Type B pancreatic cell (in vitro differentiated cells): ENCODE results near the gene ENPP1. TPM values are rescaled to one million over a fixed set of nuclear protein-coding genes. Genes with fewer than 3 reads are reported as not detected.
A peak's percentile ranks its signal among the peaks of the same experiment; 100 is the strongest.

ENCODE experiments used
- DNase-seq: peaks from one replicate; pipeline ENCODE4 v3.0.0; 2021; ENCODE audit warnings: mixed read lengths; ENCODE audit not compliant: unreplicated experiment; ENCODE audit errors: extremely low spot score
- H3K27ac Mint-ChIP-seq: 2 replicates; pipeline ENCODE4 v1.8.0; 2021; ENCODE audit warnings: mild to moderate bottlenecking, mixed read lengths
- H3K27me3 Mint-ChIP-seq: 2 replicates; pipeline ENCODE4 v1.8.0; 2021; ENCODE audit warnings: mixed read lengths
- H3K36me3 Mint-ChIP-seq: 2 replicates; pipeline ENCODE4 v1.8.0; 2021; ENCODE audit warnings: mixed read lengths
- H3K4me1 Mint-ChIP-seq: one replicate; pipeline ENCODE4 v1.8.0; 2021; ENCODE audit warnings: mixed read lengths; ENCODE audit not compliant: unreplicated experiment
- H3K4me3 Mint-ChIP-seq: 2 replicates; pipeline ENCODE4 v1.8.0; 2021; ENCODE audit warnings: mild to moderate bottlenecking, mixed read lengths
- H3K9me3 Mint-ChIP-seq: 2 replicates; pipeline ENCODE4 v1.8.0; 2021; ENCODE audit warnings: mixed read lengths
- CTCF ChIP-seq: fragments of 200-600 bp; sonication (generic); conservative IDR thresholded peaks from 2 replicates; pipeline ENCODE4 v1.5.0; 2021; ENCODE audit warnings: antibody characterized with exemption, mild to moderate bottlenecking
- total RNA-seq: library from RNA; stranded (reverse); gene quantifications from 2 replicates; pipeline ENCODE4 v1.2.1, GENCODE V29; 2021; ENCODE audit warnings: low replicate concordance

Gene ENPP1
- total RNA-seq, 1 donor from 2014 or later: 13.4 TPM

- DNase-seq: no peak
- Mint-ChIP-seq H3K27me3 (peaks cover 3% of the 10 kb centered on the region), H3K36me3 (no peaks in the 10 kb centered on the region), H3K4me3 (no peak overlapping the region), H3K9me3 (no peaks in the 10 kb centered on the region), H3K27ac (no peak overlapping the region), H3K4me1 (no peaks in the 10 kb centered on the region)
- TF ChIP-seq CTCF: peak; percentile 79
These were observed 115.5 kb downstream of the ENPP1 start for GRCh38 chr6:131923356-131923755.

- no peak for DNase-seq
These were observed 117.2 kb downstream of the ENPP1 start for GRCh38 chr6:131924881-131925474.

GRCh38 chr6:131929264-131929663, 121.4 kb downstream of the ENPP1 start:
- no peak overlapping the region for H3K4me3 Mint-ChIP-seq
- H3K9me3 Mint-ChIP-seq: no peaks in the 10 kb centered on the region
- no peak overlapping the region for H3K27ac Mint-ChIP-seq
- TF ChIP-seq CTCF: peak; percentile 33
- DNase-seq: no peak
- H3K36me3 Mint-ChIP-seq: no peaks in the 10 kb centered on the region
- peaks cover 12% of the 10 kb centered on the region for H3K4me1 Mint-ChIP-seq
- H3K27me3 Mint-ChIP-seq: no peaks in the 10 kb centered on the region

More at GRCh38 chr6:131924881-131925474, 117.2 kb downstream of the ENPP1 start:
- Mint-ChIP-seq H3K27me3 (no peaks in the 10 kb centered on the region), H3K9me3 (no peaks in the 10 kb centered on the region), H3K4me1 (no peaks in the 10 kb centered on the region), H3K36me3 (no peaks in the 10 kb centered on the region), H3K4me3 (no peak overlapping the region), H3K27ac (no peak overlapping the region)
- peak; percentile 77 for TF ChIP-seq CTCF

DNA sequence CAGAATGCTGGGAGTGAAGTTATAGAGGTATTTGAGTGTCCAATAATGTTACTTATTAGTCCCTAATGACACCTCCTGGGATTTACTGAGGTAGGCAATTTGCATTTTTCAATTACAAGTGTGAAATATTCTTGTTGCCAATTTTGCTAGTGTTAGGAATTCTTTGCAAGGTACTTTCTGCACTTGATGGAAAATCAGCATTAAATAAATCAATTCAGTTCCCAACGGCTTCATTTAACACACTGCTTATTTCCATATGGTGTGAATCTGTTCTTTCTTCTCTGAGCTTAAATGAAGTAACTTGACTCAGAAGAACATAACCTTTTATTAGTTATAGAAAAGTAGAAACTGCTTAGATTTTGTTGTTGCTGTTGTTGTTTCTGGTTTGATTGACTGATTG, 122.2 kb downstream of the ENPP1 start:
- no peak overlapping the region for H3K27ac Mint-ChIP-seq
- H3K4me1 Mint-ChIP-seq: peaks cover 12% of the 10 kb centered on the region
- no peaks in the 10 kb centered on the region for H3K27me3 Mint-ChIP-seq
- no peak for TF ChIP-seq CTCF
- no peak overlapping the region for H3K4me3 Mint-ChIP-seq
- DNase-seq: no peak
- no peaks in the 10 kb centered on the region for H3K36me3 Mint-ChIP-seq
- H3K9me3 Mint-ChIP-seq: no peaks in the 10 kb centered on the region

DNA sequence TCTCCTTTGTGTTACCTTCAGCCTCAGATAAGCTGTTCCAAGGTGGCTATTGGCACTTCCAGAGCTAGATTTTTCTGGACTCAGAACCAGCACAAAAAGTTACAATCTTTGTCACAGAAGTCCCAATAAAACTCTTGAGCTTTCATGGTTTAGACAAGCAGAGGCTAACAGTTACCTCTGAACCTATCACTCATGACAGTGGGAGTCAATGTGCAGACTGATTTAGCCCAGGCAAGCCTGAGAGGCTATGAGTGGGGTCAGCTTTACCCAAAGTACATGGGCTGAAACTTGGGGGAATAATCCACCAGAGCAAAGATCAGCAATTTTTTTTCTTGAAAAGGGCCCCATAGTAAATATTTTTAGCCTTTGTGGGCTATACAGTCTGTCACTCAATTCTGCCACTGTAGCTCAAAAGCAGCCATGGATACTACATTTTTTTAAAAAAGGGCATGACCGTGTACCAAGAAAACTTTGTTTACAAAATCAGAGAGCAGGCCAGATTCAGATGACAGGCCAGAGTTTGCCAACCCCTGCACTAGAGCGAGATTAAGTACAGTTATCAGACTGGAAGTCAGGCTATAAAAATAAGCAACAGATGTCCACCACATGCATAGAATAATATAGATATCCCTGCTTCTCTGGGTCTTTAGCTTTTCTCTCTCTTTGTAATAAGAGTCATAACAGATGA, 123.4 kb downstream of the ENPP1 start:
- H3K27me3 Mint-ChIP-seq: no peaks in the 10 kb centered on the region
- H3K27ac Mint-ChIP-seq: no peak overlapping the region
- peaks cover 12% of the 10 kb centered on the region for H3K4me1 Mint-ChIP-seq
- no peaks in the 10 kb centered on the region for H3K9me3 Mint-ChIP-seq
- no peaks in the 10 kb centered on the region for H3K36me3 Mint-ChIP-seq
- DNase-seq: no peak
- no peak overlapping the region for H3K4me3 Mint-ChIP-seq
- TF ChIP-seq CTCF: no peak
